Common myeloid progenitor, CD34-positive (primary cell): Measurements from ENCODE around the gene CDK5. TPM values are rescaled to one million over a fixed set of nuclear protein-coding genes. Genes with fewer than 3 reads are reported as not detected.

Experiments used
- CTCF ChIA-PET: fragments of 350-600 bp; sonication (Branson Sonifier 250); formaldehyde crosslinking; loops from one replicate; lab custom pipeline; 2021; ENCODE audit warnings: antibody characterized with exemption; lab: Charles Lee
- POLR2A ChIA-PET: fragments of 350-600 bp; sonication (Branson Sonifier 250); formaldehyde crosslinking; loops from one replicate; lab custom pipeline; 2021; ENCODE audit warnings: antibody characterized with exemption; lab: Charles Lee
- DNase-seq, 3 donors: peaks; one replicate each; pipeline versions ENCODE4 v3.0.0 to v3.0.0-alpha.2; 2013
- H3K27ac ChIP-seq, 2 experiments: 1 replicate in 1 of 2; 2 replicates in 1 of 2; pipeline ENCODE4 v1.7.0; 2013; ENCODE audit warnings: inconsistent platforms in 2 of 2, low read length in 2 of 2, mild to moderate bottlenecking in 2 of 2, low read depth in 1 of 2, moderate library complexity in 1 of 2; ENCODE audit not compliant: severe bottlenecking in 2 of 2, insufficient read depth in 1 of 2, poor library complexity in 1 of 2
- H3K27me3 ChIP-seq, 5 experiments: replicated peaks in 2 of 5; 1 replicate in 3 of 5; 2 replicates in 2 of 5; pipeline versions ENCODE4 v1.6.1 to v1.7.0; 2013; ENCODE audit warnings: low read length in 4 of 5, mild to moderate bottlenecking in 2 of 5, moderate library complexity in 2 of 5, inconsistent platforms in 1 of 5; ENCODE audit not compliant: insufficient read depth in 5 of 5, control insufficient read depth in 4 of 5
- H3K36me3 ChIP-seq, 4 experiments: 1 replicate in 2 of 4; 2 replicates in 2 of 4; pipeline versions ENCODE4 v1.6.1 to v1.7.0; 2013; ENCODE audit warnings: low read length in 3 of 4, control low read depth in 1 of 4, mild to moderate bottlenecking in 1 of 4; ENCODE audit not compliant: control insufficient read depth in 4 of 4, insufficient read depth in 4 of 4
- H3K4me1 ChIP-seq, 4 experiments: 1 replicate in 3 of 4; 2 replicates in 1 of 4; pipeline versions ENCODE4 v1.6.1 to v1.7.1; 2013; ENCODE audit warnings: low read length in 3 of 4, mild to moderate bottlenecking in 3 of 4, control low read depth in 1 of 4, inconsistent platforms in 1 of 4, moderate library complexity in 1 of 4; ENCODE audit not compliant: control insufficient read depth in 4 of 4, insufficient read depth in 4 of 4; ENCODE audit errors: control extremely low read depth in 1 of 4
- H3K4me3 ChIP-seq, 7 experiments: 1 replicate in 4 of 7; 2 replicates in 3 of 7; pipeline versions ENCODE4 v1.5.1 to v1.7.0; 2013; ENCODE audit warnings: mild to moderate bottlenecking in 7 of 7, low read length in 6 of 7, moderate library complexity in 6 of 7, inconsistent platforms in 2 of 7, low read depth in 2 of 7, control low read depth in 1 of 7; ENCODE audit not compliant: insufficient read depth in 4 of 7, control insufficient read depth in 1 of 7; ENCODE audit errors: extremely low read depth in 1 of 7
- H3K9me3 ChIP-seq, 5 experiments: 1 replicate in 4 of 5; 2 replicates in 1 of 5; pipeline versions ENCODE4 v1.6.1 to v1.7.1; 2013; ENCODE audit warnings: low read length in 4 of 5, mild to moderate bottlenecking in 2 of 5, inconsistent platforms in 1 of 5, low read depth in 1 of 5, moderate library complexity in 1 of 5; ENCODE audit not compliant: control insufficient read depth in 4 of 5, insufficient read depth in 2 of 5; ENCODE audit errors: control extremely low read depth in 1 of 5
- WGBS: methylation state at CpG from one replicate; pipeline ENCODE4 v1.1.5; 2013; ENCODE audit not compliant: insufficient coverage; 5-methylcytosine and 5-hydroxymethylcytosine counted together
- polyA plus RNA-seq: library from polyadenylated mRNA; unstranded; fragments of 120-200 nt; gene quantifications from one replicate; pipeline ENCODE4 v1.2.1, GENCODE V29; 2013

Gene CDK5
- 11.3 TPM for polyA plus RNA-seq

- peaks cover 0 to 8% (median 5%) of the 10 kb centered on the region in 4 experiments for H3K36me3 ChIP-seq
- 0% methylated on average over 28 of the region's 30 CpGs for WGBS
- POLR2A ChIA-PET, result interaction anchor here (1.1 kb wide), 1 partner anchor 18 kb away, joined by 4 read pairs; no protein-coding TSS in a partner anchor
- peak within 1 kb of the TSS; percentile 75 to 98 (median 82) for H3K4me3 ChIP-seq
- peaks cover 5 to 54% (median 45%) of the 10 kb centered on the region in 4 experiments for H3K4me1 ChIP-seq
- peak within 1 kb of the TSS; percentile 50 to 90 for H3K27ac ChIP-seq
- no peaks in the 10 kb centered on the region for H3K27me3 ChIP-seq
- CTCF ChIA-PET, result interaction anchor here (7.2 kb wide), 1 partner anchor 18 kb away, joined by 64 read pairs; no protein-coding TSS in a partner anchor
- no peak for DNase-seq
- H3K9me3 ChIP-seq, result no peaks in the 10 kb centered on the region
Observed at GRCh38 chr7:151057506-151057988, at the start of gene CDK5. Gene CDK5 (minus strand): TSS chr7:151057897. CDS start chr7:151057848, 49 bp downstream.

- Histone ChIP-seq H3K4me3 (peak overlapping the region in 1 of 7 experiments; percentile 42), H3K4me1 (peaks cover 0 to 25% (median 12%) of the 10 kb centered on the region in 4 experiments), H3K36me3 (peaks cover 0 to 4% (median 0%) of the 10 kb centered on the region in 4 experiments), H3K9me3 (no peaks in the 10 kb centered on the region), H3K27me3 (no peaks in the 10 kb centered on the region), H3K27ac (peak overlapping the region in 1 of 2 experiments; percentile 4)
- CTCF ChIA-PET, result interaction anchor here (0.6 to 5.2 kb wide), 10 partner anchors 8 to 1416 kb away, joined by 3 to 72 read pairs (median 4); no protein-coding TSS in a partner anchor
- 61% methylated on average over 22 of the region's 23 CpGs for WGBS
- POLR2A ChIA-PET, result interaction anchor here (0.6 to 2.0 kb wide), 2 partner anchors 16 to 49 kb away, joined by 3 to 11 read pairs; no protein-coding TSS in a partner anchor
- peak; percentile 39 to 84 (median 79) for DNase-seq
Observed at GRCh38 chr7:151104411-151105235, 46.9 kb upstream of the CDK5 start.

- DNase-seq, result no peak
- POLR2A ChIA-PET, result interaction anchor here (1.1 to 1.3 kb wide), 2 partner anchors 14 to 94 kb away, joined by 3 read pairs; no protein-coding TSS in a partner anchor
- CTCF ChIA-PET, result interaction anchor here (0.6 to 5.2 kb wide), 7 partner anchors 9 to 352 kb away, joined by 3 to 72 read pairs (median 4); no protein-coding TSS in a partner anchor
- 97% methylated on average over 11 of the region's 12 CpGs for WGBS
- peaks cover 0 to 25% (median 12%) of the 10 kb centered on the region in 4 experiments for H3K4me1 ChIP-seq
- no peaks in the 10 kb centered on the region for H3K27me3 ChIP-seq
- peaks cover 0 to 4% (median 0%) of the 10 kb centered on the region in 4 experiments for H3K36me3 ChIP-seq
- H3K4me3 ChIP-seq, result no peak overlapping the region
- no peak overlapping the region for H3K27ac ChIP-seq
- no peaks in the 10 kb centered on the region for H3K9me3 ChIP-seq
Observed at GRCh38 chr7:151103973-151104372, 46.3 kb upstream of the CDK5 start.

DNA sequence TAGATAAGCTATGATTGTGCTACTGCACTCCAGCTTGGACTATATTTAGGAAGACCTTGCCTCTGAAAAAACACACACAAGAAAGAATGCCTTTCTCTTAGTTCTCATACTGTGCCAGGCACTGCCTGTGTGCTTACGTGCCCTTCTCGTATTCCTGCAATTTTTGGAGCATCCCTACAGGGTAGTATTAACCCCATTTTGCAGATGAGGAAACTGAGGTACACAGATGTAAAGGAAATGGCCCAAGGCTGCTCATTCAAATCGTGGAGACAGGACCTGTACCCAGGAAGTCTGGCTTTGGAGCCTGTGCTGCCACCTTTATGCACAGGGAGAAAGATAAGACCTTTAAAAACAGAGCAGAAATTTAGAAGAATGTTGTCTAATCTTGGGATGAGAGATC is 45.3 kb upstream of the CDK5 start:
- POLR2A ChIA-PET, result interaction anchor here (1.1 to 1.3 kb wide), 2 partner anchors 13 to 93 kb away, joined by 3 read pairs; no protein-coding TSS in a partner anchor
- peaks cover 0 to 4% (median 0%) of the 10 kb centered on the region in 4 experiments for H3K36me3 ChIP-seq
- H3K4me1 ChIP-seq, result peaks cover 0 to 27% (median 12%) of the 10 kb centered on the region in 4 experiments
- H3K27ac ChIP-seq, result no peak overlapping the region
- no peak for DNase-seq
- CTCF ChIA-PET, result interaction anchor here (0.9 to 5.2 kb wide), 8 partner anchors 10 to 138 kb away, joined by 3 to 72 read pairs (median 6); no protein-coding TSS in a partner anchor
- H3K27me3 ChIP-seq, result no peaks in the 10 kb centered on the region
- H3K9me3 ChIP-seq, result no peaks in the 10 kb centered on the region
- no peak overlapping the region for H3K4me3 ChIP-seq
- WGBS, result 71% methylated on average over 3 of the region's 3 CpGs

DNA sequence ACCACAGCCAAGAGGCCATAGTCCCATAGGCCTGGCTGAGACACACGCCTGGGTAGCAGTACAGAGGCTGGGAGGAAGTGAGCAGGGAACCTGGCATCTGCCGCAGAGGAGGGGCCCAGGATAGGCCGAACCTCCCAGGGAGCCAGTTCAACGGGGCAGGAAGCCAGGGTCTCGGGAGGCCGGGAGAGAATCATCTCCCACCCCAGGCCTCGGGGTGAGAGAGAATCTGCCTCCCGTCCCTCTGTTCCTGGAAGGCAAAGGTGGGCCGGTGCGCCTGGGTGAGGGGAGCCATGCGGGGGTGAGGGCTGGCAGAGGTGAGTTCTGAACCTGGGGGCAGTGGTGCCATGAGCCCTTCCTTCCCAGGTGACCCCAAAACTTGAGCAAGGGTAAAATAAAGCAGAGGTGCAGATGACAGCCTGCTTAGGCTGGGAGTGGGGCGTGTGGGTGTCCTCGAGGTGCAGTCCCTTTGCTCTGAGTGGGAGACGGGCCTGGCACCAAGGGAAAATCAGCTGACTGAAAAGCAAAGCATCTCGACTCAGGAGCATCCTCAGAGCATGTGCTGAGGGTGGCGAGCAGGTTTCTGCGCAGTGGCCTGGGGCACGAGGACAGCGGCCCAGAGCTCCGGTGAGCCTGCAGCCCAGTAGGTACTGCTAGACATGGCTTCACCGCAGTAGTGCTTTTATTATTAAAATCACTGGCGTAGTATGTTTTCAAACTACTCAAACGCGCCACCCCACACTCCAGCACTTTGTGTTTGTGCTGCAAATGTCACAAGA is 44.1 kb upstream of the CDK5 start:
- H3K4me3 ChIP-seq, result no peak overlapping the region
- no peaks in the 10 kb centered on the region for H3K9me3 ChIP-seq
- H3K4me1 ChIP-seq, result peaks cover 0 to 27% (median 13%) of the 10 kb centered on the region in 4 experiments
- ChIA-PET CTCF (interaction anchor here (1.5 to 5.2 kb wide), 5 partner anchors 10 to 137 kb away, joined by 3 to 72 read pairs (median 6); no protein-coding TSS in a partner anchor), POLR2A (no interaction called here)
- DNase-seq, result no peak
- no peaks in the 10 kb centered on the region for H3K27me3 ChIP-seq
- no peak overlapping the region for H3K27ac ChIP-seq
- H3K36me3 ChIP-seq, result peaks cover 0 to 4% (median 0%) of the 10 kb centered on the region in 4 experiments
- 94% methylated on average over 22 of the region's 24 CpGs for WGBS

- no peaks in the 10 kb centered on the region for H3K9me3 ChIP-seq
- WGBS, result 98% methylated on average over 10 of the region's 10 CpGs
- no peaks in the 10 kb centered on the region for H3K27me3 ChIP-seq
- no peak overlapping the region for H3K27ac ChIP-seq
- H3K4me3 ChIP-seq, result no peak overlapping the region
- peaks cover 0 to 25% (median 11%) of the 10 kb centered on the region in 4 experiments for H3K4me1 ChIP-seq
- CTCF ChIA-PET, result interaction anchor here (1.2 to 3.5 kb wide), 2 partner anchors 11 to 23 kb away, joined by 3 to 24 read pairs; no protein-coding TSS in a partner anchor
- no peak for DNase-seq
- POLR2A ChIA-PET, result no interaction called here
- peaks cover 0 to 4% (median 0%) of the 10 kb centered on the region in 4 experiments for H3K36me3 ChIP-seq
Observed at GRCh38 chr7:151100921-151101320, 43.2 kb upstream of the CDK5 start.
